Activated gamma-delta T cell treated with anti-CD3 and anti-CD28 coated beads, Interleukin-2, amount 50 U/mL, for 16 hours (primary cell): Measurements from ENCODE around the gene MTARC1.
A peak's percentile ranks its signal among the peaks of the same experiment; 100 is the strongest.

Experiments
- DNase-seq: peaks from one replicate; pipeline ENCODE4 v3.0.0-alpha.2; 2020; ENCODE audit warnings: low read depth

The MTARC1 gene

DNA sequence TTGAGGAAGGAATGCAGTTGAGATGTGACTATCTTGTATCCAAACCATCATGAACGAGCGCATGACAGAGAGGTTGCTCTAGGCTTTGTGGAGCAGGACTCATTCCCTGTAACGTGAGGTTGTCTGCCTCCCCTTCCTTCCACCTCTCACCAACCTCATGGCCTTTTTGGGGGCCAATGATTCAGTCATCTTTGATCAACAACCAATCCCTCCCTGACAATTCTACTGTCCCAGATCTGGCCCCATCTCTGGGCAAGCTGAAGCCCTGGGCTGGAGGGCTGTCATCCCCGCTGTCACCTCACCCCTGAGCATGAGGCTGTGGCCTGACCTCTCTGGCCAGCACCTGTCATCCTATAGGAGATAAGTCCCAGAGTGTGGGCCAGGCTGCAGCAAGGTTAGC, 19.7 kb downstream of the MTARC1 start:
- DNase-seq, result no peak

GRCh38 chr1:220807726-220808125, 21.0 kb downstream of the MTARC1 start:
- no peak for DNase-seq

GRCh38 chr1:220808345-220809186, 21.9 kb downstream of the MTARC1 start:
- DNase-seq, result no peak

DNA sequence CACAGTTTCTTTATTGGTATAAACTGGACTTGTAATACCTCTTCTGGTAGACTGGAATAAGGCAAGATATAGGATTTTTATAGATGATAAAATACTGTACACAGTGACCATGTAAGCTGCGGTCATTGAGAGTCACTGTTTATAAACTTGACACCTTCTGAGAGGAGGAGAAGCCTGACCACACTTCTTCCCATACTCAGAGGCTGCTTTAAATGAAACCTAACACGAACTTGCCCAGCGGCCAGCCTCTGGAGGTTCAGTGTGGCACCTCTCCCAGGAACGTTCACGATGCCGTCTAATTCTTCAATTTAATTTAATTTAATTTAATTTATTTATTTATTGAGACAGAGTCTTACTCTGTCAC, 22.5 kb downstream of the MTARC1 start:
- DNase-seq, result no peak

DNA sequence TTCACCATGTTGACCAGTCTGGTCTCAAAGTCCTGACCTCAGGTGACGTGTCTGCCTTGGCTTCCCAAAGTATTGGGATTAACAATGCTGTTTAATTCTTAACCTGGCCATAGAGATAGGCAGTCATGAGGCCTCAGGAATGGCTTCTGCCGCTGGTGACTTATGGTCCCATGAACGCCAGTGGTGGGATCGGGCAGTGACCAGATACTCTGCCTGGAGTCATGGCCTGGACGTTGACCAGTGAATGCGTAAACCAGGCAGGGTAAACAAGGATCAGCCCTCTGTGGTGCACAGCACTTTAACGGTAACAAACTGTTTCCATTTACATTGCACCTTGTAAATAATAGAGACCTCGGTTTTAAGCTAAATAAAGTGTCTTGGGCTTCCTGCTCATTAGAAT, 23.0 kb downstream of the MTARC1 start:
- DNase-seq, result no peak

DNA sequence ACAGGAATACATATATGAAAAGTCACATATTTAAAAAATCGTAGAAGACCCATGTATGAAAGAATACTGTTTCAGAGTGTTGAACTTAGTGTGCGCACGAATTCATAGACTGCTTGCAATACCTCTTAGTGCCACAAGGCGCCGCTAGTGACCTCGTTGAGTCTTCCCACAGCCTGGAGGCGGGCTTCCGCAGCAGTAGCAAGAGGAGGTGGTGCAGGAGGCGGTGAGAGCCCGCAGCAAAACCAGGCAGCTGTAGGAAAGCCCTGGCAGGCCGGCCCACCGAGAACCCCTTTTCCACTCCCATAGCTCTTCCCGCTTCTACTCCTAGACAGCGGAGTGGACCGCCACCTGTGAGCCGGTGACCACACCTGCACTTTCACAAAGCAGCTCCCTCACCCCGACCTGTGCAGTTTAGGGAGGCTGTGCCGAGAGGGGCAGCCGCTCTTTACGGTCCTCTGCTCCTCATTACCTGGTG, 23.5 kb downstream of the MTARC1 start:
- peak; percentile 50 for DNase-seq

GRCh38 chr1:220810963-220811362, 24.2 kb downstream of the MTARC1 start:
- no peak for DNase-seq

DNA sequence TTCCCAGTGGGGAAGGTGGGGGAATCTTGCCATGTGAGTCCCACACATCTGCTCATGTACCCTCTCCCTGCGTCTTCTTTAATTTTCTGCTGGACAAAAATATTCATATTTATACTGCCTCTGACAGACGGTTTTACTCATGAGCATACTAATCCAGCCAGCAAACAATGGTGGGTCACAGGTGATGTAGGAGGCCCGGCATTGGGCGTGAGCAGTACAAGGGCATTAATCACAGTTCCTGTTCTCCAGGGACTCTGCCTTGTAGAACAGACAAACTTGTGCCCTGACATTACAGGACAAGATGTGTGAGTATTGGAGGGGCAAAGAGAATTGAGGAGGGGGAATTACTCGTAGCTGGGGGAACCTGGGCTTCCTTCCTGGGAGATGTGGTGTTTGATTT, 25.0 kb downstream of the MTARC1 start:
- DNase-seq, result no peak

- DNase-seq, result no peak
Measured at GRCh38 chr1:220812308-220812707, 25.6 kb downstream of the MTARC1 start.

DNA sequence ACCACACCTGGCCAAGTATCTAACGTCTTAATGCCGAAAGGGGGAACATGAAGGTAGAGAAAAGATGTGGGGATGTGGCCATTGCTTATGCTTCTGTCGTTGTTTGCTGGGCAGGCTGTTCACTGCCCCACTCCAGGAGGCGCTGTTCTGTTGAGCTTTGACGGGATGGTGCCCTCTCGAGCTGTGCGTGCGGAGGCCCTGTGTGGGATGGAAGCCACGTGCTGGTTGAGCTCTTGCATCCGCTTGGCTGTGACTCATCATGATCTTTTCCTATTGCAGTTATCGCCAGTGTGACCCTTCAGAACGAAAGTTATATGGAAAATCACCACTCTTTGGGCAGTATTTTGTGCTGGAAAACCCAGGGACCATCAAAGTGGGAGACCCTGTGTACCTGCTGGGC, 26.3 kb downstream of the MTARC1 start:
- DNase-seq, result no peak

GRCh38 chr1:220815409-220815808, 28.7 kb downstream of the MTARC1 start:
- DNase-seq, result no peak

DNA sequence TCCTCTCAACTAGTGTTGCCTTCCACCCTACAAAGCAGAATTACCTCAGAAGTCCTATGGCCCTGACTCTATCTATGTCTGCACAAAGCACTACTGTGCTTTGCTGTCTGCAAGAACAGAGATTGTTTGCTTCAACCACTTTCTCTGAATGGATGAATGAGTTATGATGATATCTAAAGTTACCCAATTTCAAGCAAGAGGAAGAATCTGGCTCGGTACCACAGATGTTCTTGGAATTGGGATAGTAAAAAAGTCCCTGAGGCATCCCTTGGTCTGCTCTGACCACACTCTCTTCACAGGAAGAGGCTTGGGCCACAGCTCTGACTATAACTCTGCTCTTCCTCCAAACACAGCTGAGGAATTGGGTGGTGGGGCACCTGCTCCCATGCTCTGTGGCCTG, 31.2 kb downstream of the MTARC1 start:
- DNase-seq, result no peak

GRCh38 chr1:220818421-220819173, 31.9 kb downstream of the MTARC1 start:
- no peak for DNase-seq

- no peak for DNase-seq
Measured at GRCh38 chr1:220819467-220820026, 32.8 kb downstream of the MTARC1 start.

- DNase-seq, result no peak
Measured at GRCh38 chr1:220824031-220824989, 37.6 kb downstream of the MTARC1 start.

DNA sequence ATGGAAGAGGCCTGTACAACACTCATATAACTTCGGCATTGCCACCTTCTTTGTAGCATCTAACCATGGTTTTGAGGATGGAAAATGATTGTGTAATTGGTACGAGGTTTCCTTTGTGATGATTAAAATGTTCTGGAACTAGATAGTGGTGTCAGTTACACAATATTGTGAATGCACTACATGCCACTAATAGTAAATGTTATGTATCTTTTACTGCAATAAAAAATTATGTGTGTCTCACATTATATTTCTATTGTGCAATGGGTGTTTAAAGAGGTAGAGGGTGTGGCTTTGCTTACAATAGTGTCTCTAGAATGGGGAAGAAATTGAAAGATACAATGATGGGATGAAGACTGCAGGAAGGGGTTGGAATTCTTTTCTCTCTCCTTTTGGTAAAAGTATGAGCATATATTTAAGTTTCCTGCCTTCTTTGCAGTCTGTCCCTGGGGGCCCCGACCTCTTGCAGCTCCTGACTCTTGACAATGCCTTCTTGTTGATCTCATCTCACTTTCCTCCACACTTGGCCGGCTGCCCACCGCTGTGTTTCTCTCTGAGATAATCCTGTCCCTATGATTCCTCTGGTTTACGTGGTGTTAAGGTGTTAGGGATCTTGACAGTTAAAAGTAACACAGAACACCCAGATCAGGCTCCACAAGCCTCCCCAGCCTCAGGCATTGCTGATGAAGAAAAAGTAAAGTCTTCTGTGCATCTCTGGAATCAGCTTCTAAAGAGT, 39.3 kb downstream of the MTARC1 start:
- no peak for DNase-seq

- DNase-seq, result no peak
Measured at GRCh38 chr1:220826729-220827128, 40.0 kb downstream of the MTARC1 start.

- DNase-seq, result no peak
Measured at GRCh38 chr1:220827445-220828178, 40.9 kb downstream of the MTARC1 start.

DNA sequence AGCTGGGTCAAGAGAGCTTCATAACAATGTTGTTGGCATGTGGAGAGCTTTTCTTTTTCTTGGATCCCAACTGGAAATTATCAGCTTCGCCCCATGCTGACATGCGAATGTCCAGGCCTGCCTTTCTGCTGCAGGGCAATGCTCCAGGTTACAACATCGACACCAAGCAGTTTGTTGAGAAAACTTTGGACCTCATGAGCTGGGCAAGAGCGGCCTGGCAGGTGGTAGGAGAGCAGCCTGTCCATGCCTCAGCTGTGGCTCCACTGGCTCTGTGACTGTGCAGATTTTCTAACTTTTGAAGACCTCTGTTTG, 41.4 kb downstream of the MTARC1 start:
- DNase-seq, result no peak

DNA sequence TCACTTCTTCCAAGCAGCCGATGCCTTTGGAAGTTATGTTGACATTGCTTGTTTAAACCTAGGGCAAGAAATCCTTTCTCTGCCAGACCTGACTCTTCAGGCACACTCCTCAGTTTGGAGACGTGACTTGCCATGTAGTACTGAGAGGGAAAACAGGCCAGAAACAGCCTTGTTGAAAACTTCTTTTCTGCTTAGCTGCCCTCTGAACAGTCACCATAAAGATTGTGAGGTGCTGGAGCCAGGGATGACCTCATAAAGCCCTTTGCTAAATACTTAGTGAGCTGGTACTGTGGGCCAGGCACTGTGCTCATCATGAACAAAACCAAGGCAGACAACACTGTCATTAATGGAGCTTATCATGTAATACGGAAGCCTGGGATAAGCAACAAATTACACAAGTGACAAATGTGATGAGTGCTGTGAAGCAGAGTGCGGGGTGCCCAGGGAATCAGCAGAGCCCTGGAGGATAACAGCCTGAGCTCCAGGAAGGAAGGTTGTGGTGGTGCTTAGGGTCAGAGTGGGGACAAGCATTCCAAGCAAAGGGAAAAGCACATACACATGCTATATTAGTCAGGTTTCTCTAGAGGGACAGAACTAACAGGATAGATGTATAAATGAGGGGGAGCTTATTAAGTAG, 42.4 kb downstream of the MTARC1 start:
- no peak for DNase-seq
